H7 (cell line): Measurements from ENCODE around the gene GPR179. TPM values are rescaled to one million over a fixed set of nuclear protein-coding genes. Genes with fewer than 3 reads are reported as not detected.

Source experiments
- DNase-seq: peaks from one replicate; pipeline ENCODE4 v3.0.0; 2012
- H3K27me3 ChIP-seq: 2 replicates; pipeline ENCODE4 v1.6.0; 2011; ENCODE audit warnings: mild to moderate bottlenecking, low read length; ENCODE audit not compliant: control insufficient read depth, insufficient read depth
- H3K36me3 ChIP-seq: replicated peaks from 2 replicates; pipeline ENCODE4 v1.5.1; 2011; ENCODE audit warnings: low read length; ENCODE audit not compliant: control insufficient read depth, insufficient read depth
- H3K4me3 ChIP-seq: 2 replicates; pipeline ENCODE4 v1.5.1; 2011; ENCODE audit warnings: low read depth, mild to moderate bottlenecking, control low read depth, low read length, moderate library complexity; ENCODE audit not compliant: insufficient read depth
- total RNA-seq: library from RNA; depleted of rRNA; stranded (reverse); fragments of >200 nt; shearing (Covaris generic); gene quantifications from 2 replicates; pipeline ENCODE4 v1.2.3, GENCODE V29; 2014; rRNA removed

The GPR179 gene, protein sequence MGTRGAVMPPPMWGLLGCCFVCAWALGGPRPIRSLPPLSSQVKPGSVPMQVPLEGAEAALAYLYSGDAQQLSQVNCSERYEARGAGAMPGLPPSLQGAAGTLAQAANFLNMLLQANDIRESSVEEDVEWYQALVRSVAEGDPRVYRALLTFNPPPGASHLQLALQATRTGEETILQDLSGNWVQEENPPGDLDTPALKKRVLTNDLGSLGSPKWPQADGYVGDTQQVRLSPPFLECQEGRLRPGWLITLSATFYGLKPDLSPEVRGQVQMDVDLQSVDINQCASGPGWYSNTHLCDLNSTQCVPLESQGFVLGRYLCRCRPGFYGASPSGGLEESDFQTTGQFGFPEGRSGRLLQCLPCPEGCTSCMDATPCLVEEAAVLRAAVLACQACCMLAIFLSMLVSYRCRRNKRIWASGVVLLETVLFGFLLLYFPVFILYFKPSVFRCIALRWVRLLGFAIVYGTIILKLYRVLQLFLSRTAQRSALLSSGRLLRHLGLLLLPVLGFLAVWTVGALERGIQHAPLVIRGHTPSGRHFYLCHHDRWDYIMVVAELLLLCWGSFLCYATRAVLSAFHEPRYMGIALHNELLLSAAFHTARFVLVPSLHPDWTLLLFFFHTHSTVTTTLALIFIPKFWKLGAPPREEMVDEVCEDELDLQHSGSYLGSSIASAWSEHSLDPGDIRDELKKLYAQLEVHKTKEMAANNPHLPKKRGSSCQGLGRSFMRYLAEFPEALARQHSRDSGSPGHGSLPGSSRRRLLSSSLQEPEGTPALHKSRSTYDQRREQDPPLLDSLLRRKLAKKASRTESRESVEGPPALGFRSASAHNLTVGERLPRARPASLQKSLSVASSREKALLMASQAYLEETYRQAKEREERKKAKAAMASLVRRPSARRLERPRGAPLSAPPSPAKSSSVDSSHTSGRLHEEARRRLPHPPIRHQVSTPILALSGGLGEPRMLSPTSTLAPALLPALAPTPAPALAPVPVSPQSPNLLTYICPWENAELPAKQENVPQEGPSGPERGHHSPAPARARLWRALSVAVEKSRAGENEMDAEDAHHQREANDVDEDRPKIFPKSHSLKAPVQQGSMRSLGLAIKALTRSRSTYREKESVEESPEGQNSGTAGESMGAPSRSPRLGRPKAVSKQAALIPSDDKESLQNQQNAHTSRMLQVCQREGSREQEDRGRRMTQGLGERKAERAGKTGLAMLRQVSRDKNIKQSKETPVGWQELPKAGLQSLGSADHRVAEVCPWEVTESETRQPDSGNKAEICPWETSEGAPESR (N-terminal part only)
- total RNA-seq, result 0.04 and 0.07 TPM in 2 replicates

- Histone ChIP-seq H3K4me3 (no peak within 1 kb of the TSS), H3K27me3 (no peaks in the 10 kb centered on the region)
- DNase-seq, result no peak
These were observed at the start of gene GPR179 for GRCh38 chr17:38343608-38344419. GPR179 (minus strand) TSS chr17:38343956; CDS start chr17:38343789, 167 bp downstream.

DNA sequence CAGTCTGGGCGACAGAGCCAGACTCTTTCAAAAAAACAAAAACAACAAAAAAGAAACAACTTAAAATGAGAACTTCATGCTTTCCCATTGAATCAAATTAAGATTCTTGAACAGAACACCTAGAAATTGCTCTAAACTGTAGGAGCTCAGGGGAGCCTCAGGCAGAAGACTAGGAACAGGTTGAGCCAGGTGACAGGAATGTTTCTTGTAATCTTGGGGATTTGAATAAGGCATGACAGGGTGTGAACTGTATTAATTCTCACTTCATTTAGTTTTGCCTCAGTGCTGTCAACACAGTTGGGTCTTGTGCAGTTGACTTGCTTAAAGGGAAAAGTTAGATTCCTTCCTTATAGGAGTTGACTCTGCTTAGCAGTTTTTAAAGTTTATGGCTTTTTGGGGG, 35.7 kb upstream of the GPR179 start:
- DNase-seq, result no peak
- Histone ChIP-seq H3K36me3 (peaks cover 17% of the 10 kb centered on the region), H3K27me3 (no peaks in the 10 kb centered on the region), H3K4me3 (no peak overlapping the region)

More at GRCh38 chr17:38343608-38344419, at the start of gene GPR179:
- H3K36me3 ChIP-seq, result no peaks in the 10 kb centered on the region

DNA sequence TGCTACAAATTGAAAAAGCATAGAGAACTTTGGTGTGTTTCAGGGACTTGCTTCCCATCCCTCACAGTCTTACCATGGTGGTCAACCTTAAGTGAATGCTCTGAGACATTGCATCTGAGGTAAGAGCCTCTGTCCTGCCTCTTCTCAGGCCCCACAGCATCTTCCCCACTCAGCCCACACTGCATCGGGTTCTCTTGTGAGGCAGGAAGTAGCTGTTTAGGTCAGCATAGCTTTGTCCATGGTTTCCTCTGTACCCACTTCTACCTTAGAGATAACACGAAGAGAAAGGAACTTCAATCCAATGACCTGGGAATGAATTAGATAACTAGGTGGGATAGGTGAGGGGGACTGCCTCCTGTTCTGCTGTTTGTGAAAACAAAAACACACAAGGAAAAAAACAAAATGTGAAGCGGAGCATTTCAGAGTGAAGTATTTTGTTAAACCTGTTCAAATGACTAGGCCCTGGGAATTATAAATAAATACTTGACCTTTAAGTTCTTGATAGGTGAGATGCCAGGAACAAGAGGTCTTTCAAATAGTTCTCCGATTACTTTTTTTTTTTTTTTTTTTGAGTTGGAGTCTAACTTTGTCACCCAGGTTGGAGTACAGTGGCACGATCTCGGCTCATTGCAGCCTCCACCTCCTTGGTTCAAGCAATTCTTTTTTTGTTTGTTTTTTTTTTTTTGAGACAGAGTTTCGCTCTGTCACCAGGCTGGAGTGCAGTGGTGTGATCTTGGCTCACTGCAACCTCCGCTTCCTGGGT, 25.5 kb upstream of the GPR179 start:
- DNase-seq, result no peak
- H3K4me3 ChIP-seq, result no peak overlapping the region
- H3K36me3 ChIP-seq, result peaks cover 10% of the 10 kb centered on the region
- H3K27me3 ChIP-seq, result no peaks in the 10 kb centered on the region

GRCh38 chr17:38364741-38365140, 21.0 kb upstream of the GPR179 start:
- peaks cover 11% of the 10 kb centered on the region for H3K36me3 ChIP-seq
- H3K27me3 ChIP-seq, result no peaks in the 10 kb centered on the region
- H3K4me3 ChIP-seq, result no peak overlapping the region
- DNase-seq, result no peak

DNA sequence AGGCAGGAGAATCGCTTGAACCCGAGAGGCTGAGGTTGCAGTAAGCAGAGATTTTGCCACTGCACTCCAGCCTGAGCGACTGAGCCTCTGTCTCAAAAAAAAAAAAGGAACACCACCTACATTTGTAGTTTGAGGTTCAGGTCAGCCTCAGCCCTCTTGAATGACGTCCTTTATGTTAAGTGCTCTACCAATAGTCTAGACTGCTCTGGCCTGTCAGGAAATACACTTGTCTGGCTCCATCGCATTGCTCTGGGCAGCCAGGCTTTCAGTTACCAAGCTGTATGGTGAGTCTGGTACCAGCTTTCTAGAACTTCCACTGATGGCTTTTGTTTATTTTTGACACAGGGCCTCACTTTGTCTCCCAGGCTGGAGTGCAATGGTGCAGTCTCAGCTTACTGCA, 19.3 kb upstream of the GPR179 start:
- DNase-seq, result no peak
- peaks cover 11% of the 10 kb centered on the region for H3K36me3 ChIP-seq

GRCh38 chr17:38361694-38362465, 18.1 kb upstream of the GPR179 start:
- no peak for DNase-seq
- peaks cover 7% of the 10 kb centered on the region for H3K36me3 ChIP-seq
- no peaks in the 10 kb centered on the region for H3K27me3 ChIP-seq

More for the DNA sequence above, 19.3 kb upstream of the GPR179 start:
- H3K4me3 ChIP-seq, result no peak overlapping the region
- H3K27me3 ChIP-seq, result no peaks in the 10 kb centered on the region

DNA sequence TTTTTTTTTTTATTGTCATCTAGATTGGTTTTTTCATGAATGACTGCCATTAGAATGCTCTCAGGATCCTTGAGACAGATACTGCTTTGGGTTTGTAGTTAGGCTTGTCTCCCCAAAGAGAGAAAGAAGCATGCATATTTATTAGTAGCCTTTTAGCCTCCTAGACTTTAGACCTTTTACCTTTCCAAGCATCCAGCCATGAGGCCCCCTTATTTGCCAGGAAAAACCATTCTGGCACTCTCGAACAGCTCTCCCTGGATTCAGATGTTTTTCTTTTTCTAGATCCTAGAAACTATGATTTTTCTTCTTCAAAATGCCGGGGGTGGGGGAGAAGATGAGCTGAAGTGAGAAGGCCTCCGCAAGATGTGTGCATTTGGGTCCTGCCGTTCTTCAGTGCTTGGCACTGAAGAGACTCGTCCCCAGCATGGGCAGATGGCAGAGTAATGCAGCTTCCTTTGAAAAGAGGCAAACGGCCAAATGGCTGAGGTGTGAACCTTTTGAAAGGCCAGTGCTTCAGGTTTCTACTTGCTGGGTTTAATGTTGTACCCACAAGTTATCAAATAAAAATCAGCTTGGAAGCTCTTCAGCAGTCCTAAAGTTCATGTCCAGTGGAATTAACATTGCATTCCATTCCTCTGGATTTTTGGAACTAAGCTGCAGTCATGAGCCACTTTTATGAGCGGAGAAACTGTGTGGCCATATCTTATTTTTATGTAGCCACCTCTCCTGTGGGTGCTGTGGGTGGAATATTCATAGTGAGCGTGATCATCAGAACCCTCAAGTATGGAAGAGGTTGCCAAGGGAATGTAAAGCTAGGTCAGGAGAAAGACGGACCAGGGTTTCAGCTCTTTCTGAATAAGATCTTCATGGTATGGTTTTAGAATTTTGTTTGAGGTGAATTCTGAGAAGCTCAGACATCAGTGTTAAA, 15.1 kb upstream of the GPR179 start:
- no peak for DNase-seq
- Histone ChIP-seq H3K36me3 (peaks cover 3% of the 10 kb centered on the region; the same call in 1 of the 2 replicates), H3K4me3 (no peak overlapping the region), H3K27me3 (no peaks in the 10 kb centered on the region)

More at GRCh38 chr17:38361694-38362465, 18.1 kb upstream of the GPR179 start:
- H3K4me3 ChIP-seq, result no peak overlapping the region

DNA sequence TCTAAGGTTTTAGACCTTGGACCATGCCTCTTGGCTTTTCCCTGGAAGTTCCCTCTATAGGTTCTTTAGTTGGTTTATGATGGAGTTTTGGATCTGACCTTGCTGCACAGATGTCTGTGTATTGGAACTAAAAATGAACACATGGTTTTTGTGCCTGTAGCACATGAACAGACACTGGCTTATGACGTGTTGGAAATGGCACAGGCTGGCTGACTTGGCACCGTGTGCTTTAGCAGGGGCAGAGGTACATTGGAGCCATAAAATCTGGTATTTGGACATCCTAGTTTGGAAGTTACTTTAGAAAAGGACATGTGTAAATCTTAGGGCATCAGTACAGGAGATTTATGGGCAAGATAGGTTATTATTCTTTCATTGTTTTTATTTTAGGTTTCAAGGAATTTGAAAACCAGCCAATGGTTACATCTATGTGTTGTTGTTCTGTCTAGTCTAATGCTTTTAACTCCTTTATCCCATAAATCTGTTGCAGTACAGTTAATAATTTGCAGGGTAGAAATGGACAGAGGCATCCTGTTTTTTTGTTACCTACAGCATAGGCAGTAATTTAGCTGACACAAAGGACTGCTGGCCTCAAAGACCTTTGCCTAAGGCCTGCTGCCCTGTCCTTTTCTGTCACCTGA, 13.8 kb upstream of the GPR179 start:
- no peak overlapping the region for H3K4me3 ChIP-seq
- H3K27me3 ChIP-seq, result peaks cover 3% of the 10 kb centered on the region
- no peak for DNase-seq
- no peaks in the 10 kb centered on the region for H3K36me3 ChIP-seq

DNA sequence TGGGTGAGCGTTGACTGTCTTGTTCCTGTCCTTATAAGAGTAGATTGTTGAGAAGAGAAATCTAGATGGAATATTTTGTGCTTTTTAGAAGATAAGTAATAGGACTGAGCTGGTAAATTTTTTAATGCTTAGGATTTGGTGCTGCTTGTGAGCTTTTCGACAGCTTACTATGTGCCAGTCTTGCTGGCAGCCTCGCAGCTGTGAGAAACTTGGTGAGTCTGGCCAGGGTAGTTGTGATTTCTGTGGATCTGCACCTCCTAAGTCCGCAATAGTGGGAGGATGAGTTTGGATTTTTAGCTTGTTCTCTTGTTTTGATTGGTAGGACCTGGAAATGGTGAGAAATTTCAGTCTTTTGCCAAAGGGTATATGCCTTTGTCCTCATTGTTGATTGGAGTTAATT, 11.5 kb upstream of the GPR179 start:
- no peak for DNase-seq
- Histone ChIP-seq H3K27me3 (peaks cover 3% of the 10 kb centered on the region), H3K4me3 (no peak overlapping the region)

DNA sequence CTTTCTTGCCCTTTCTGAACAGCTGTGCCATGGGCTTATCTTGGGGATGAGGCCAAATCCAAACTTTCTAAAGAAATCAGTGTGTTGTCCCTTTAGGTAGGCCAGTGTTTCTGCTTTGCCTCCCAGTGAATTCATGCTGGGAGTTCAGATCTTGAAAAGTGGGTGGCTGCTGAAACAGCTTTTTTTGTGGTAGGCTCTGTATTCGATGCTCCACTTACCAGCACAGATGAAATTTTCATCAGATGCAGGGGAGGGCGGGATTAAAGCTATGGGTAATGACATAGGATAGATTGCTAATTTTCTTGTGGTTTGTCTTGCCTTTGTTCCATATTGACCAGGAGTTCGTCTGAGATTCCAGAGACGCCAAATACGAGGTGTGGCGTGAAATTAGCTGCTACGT, 10.7 kb upstream of the GPR179 start:
- H3K27me3 ChIP-seq, result peaks cover 3% of the 10 kb centered on the region
- DNase-seq, result no peak
- no peak overlapping the region for H3K4me3 ChIP-seq
- H3K36me3 ChIP-seq, result no peaks in the 10 kb centered on the region

More for the DNA sequence above, 11.5 kb upstream of the GPR179 start:
- H3K36me3 ChIP-seq, result no peaks in the 10 kb centered on the region

DNA sequence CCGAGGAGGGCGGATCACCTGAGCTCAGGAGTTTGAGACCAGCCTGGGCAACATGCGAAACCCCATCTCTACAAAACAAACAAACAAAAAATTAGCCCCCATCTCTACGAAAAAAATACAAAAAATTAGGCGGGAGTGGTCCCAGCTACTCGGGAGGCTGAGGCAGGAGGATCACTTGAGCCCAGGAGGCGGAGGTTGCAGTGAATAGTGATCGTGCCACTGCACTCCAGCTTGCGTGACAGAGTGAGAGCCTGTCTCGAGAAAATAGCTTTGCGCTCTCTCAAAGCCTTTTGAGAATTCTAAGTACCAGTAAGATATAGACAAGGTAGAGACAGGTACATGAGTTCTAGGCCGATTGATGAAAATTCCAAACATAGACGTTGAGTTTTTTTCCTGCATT, 9.9 kb upstream of the GPR179 start:
- H3K4me3 ChIP-seq, result no peak overlapping the region
- H3K27me3 ChIP-seq, result peaks cover 3% of the 10 kb centered on the region
- DNase-seq, result no peak
- no peaks in the 10 kb centered on the region for H3K36me3 ChIP-seq
